ENCODE measurements around the gene PRKCH. TPM values are rescaled to one million over a fixed set of nuclear protein-coding genes. Genes with fewer than 3 reads are reported as not detected.
A peak's percentile ranks its signal among the peaks of the same experiment; 100 is the strongest.

The PRKCH gene
- total RNA-seq, 1 experiment from 2014 or later = 22.3 TPM

DNA sequence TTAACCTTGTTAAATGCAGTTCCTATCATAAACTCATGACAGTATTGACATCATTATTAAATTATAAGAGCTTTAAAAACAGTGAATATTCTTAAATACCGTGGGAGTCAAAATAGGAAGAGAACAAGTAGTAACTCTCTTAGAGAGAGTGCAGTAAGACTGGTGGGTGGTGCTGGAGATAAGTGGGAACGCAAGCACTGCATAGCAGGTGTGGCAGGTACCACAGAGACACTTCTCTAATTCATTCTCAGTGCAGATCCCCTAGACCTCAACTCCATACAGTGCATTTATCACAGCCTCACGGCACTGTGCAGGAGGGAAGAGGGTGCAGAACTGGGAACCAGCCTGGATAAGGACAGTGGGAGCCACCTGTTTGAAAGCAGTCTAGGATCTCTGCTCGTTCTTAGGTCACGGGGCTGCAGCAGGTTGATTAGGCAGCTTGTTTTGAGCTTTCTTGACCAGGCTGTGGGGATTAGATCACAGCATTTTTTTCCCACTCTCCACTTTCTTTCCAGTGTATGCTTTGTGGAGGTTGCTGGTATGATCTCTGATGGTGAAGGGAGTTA, 165.6 kb downstream of the PRKCH start:
- no TSS peak for BruUV-seq (replicated peaks)
- DNase-seq = no peak
- peaks cover 34% of the 10 kb centered on the region for H3K4me1 Mint-ChIP-seq (ENCODE audit: low read depth, unreplicated experiment)
- CTCF ChIA-PET = no interaction called here
- H3K9me3 Mint-ChIP-seq (ENCODE audit: low read depth, unreplicated experiment) = no peaks in the 10 kb centered on the region
- no peaks in the 10 kb centered on the region for H3K27me3 Mint-ChIP-seq (ENCODE audit: unreplicated experiment)
- intact Hi-C loops (cut with micrococcal nuclease; ENCODE audit: unreplicated experiment) = no loop called here
- peaks cover 3% of the 10 kb centered on the region for H3K36me3 Mint-ChIP-seq (ENCODE audit: insufficient read depth, unreplicated experiment)
- peak overlapping the region; percentile 53 for H3K27ac Mint-ChIP-seq (ENCODE audit: unreplicated experiment)
- H3K4me3 Mint-ChIP-seq (ENCODE audit: low read depth, unreplicated experiment) = no peak overlapping the region
- TF ChIP-seq, protein P1, sequence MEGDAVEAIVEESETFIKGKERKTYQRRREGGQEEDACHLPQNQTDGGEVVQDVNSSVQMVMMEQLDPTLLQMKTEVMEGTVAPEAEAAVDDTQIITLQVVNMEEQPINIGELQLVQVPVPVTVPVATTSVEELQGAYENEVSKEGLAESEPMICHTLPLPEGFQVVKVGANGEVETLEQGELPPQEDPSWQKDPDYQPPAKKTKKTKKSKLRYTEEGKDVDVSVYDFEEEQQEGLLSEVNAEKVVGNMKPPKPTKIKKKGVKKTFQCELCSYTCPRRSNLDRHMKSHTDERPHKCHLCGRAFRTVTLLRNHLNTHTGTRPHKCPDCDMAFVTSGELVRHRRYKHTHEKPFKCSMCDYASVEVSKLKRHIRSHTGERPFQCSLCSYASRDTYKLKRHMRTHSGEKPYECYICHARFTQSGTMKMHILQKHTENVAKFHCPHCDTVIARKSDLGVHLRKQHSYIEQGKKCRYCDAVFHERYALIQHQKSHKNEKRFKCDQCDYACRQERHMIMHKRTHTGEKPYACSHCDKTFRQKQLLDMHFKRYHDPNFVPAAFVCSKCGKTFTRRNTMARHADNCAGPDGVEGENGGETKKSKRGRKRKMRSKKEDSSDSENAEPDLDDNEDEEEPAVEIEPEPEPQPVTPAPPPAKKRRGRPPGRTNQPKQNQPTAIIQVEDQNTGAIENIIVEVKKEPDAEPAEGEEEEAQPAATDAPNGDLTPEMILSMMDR (IDR thresholded peaks at IDR 0.05; ENCODE audit: unreplicated experiment) = no peak

DNA sequence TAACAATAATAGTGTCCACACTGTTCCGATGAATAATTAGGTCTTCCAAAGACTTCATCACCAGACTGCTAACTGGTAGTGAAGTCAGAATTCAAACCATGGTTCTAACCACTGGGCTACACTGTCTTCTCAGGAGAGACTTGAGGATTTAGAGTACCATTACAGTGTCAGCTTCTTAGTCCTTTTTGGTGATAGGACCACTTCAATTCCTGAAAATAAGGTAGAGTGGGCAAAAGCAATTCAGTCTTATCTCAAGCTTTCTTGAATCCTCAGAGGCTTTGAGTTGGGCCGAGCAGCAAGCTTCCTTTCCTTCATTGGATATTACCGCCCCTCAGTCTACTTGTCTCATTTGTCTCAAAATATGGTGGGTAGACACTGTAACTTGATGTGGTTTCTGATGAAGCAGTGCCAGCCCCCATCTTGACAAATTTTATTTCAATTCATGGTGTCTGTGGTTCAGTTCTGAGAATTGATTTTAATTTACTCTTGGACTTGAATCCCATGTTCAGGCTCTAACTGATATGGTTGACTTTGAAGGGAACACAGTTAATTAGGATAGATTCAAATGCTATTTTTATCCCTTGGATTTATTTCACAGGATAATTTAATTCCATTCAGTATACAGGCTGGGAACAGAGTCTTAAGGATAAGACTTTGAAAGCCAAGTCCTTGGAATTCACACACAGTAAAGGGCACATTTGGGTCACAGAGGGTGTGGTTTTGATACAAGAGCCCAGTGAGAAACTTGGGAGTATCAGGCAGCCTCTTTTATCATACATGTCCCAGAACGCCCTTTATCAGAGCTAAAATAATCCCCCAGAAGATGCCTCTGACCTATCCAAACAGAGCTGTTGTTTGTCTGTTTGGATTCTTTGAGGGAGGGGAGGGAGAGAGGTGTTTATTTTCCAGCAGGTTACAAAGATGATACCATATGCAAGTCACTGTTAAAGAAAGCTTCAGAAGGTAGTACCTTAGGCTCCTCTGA, 167.3 kb downstream of the PRKCH start:
- H3K9me3 Mint-ChIP-seq (ENCODE audit: low read depth, unreplicated experiment) = no peaks in the 10 kb centered on the region
- intact Hi-C loops (cut with micrococcal nuclease; ENCODE audit: unreplicated experiment) = no loop called here
- H3K4me3 Mint-ChIP-seq (ENCODE audit: low read depth, unreplicated experiment) = no peak overlapping the region
- CTCF ChIA-PET = interaction anchor here (0.5 to 1.6 kb wide), 2 partner anchors 11 to 73 kb away, joined by 3 to 4 read pairs; no protein-coding TSS in a partner anchor
- no peaks in the 10 kb centered on the region for H3K27me3 Mint-ChIP-seq (ENCODE audit: unreplicated experiment)
- H3K36me3 Mint-ChIP-seq (ENCODE audit: insufficient read depth, unreplicated experiment) = no peaks in the 10 kb centered on the region
- BruUV-seq (replicated peaks) = no TSS peak
- H3K27ac Mint-ChIP-seq (ENCODE audit: unreplicated experiment) = no peak overlapping the region
- DNase-seq = no peak
- peaks cover 28% of the 10 kb centered on the region for H3K4me1 Mint-ChIP-seq (ENCODE audit: low read depth, unreplicated experiment)
- TF ChIP-seq, protein P1 (IDR thresholded peaks at IDR 0.05; ENCODE audit: unreplicated experiment) = no peak

DNA sequence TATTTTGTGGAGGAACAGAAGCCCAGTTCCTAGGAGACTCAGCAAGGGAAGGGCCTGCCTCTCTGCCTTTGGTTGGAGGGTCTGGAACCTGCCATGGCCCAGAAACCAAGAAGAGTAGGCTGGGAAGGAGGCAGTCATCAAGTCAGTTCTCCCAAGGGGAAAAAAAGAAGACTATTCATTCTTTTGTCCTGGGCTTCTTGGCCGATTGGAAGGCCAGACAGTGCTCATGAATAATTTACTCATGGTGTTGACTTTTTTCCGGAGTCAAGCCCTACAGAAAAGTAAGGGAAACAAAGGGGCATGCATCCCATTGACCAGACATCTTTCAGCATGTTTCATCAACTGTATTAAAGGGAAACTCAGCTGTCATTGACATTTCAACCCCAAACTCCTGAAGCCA, 168.1 kb downstream of the PRKCH start:
- Mint-ChIP-seq H3K36me3 (ENCODE audit: insufficient read depth, unreplicated experiment) (no peaks in the 10 kb centered on the region), H3K27me3 (ENCODE audit: unreplicated experiment) (no peaks in the 10 kb centered on the region), H3K4me1 (ENCODE audit: low read depth, unreplicated experiment) (peaks cover 28% of the 10 kb centered on the region), H3K4me3 (ENCODE audit: low read depth, unreplicated experiment) (no peak overlapping the region), H3K27ac (ENCODE audit: unreplicated experiment) (no peak overlapping the region), H3K9me3 (ENCODE audit: low read depth, unreplicated experiment) (no peaks in the 10 kb centered on the region)
- TF ChIP-seq, protein P1 (IDR thresholded peaks at IDR 0.05; ENCODE audit: unreplicated experiment) = no peak
- BruUV-seq (replicated peaks) = no TSS peak
- DNase-seq = no peak
- CTCF ChIA-PET = interaction anchor here (1.6 to 2.2 kb wide), 2 partner anchors 11 to 48 kb away, joined by 3 to 5 read pairs; no protein-coding TSS in a partner anchor
- intact Hi-C loops (cut with micrococcal nuclease; ENCODE audit: unreplicated experiment) = no loop called here

DNA sequence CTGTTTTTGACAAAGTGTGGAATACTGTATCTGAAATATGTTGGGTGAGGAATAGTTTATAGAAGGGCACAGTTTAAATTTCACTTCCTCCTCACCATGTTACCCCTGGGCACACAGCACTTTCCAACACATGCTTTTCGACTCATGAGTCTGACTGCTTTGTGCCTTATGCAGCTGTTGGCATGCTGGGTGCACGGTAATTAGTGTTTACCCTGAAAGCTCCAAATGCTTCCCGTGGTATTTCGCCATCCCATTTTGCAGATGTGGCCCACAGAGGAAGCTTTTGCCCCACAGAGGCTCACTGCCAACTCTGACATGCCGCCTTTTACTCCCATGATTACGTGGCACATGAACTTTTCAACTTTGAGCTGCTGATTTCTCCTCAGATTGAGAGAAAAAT, 168.6 kb downstream of the PRKCH start:
- H3K4me3 Mint-ChIP-seq (ENCODE audit: low read depth, unreplicated experiment) = no peak overlapping the region
- intact Hi-C loops (cut with micrococcal nuclease; ENCODE audit: unreplicated experiment) = no loop called here
- CTCF ChIA-PET = interaction anchor here (1.6 to 2.2 kb wide), 3 partner anchors 12 to 70 kb away, joined by 3 to 9 read pairs (median 5); no protein-coding TSS in a partner anchor
- TF ChIP-seq, protein P1 (IDR thresholded peaks at IDR 0.05; ENCODE audit: unreplicated experiment) = no peak
- H3K27ac Mint-ChIP-seq (ENCODE audit: unreplicated experiment) = no peak overlapping the region
- H3K9me3 Mint-ChIP-seq (ENCODE audit: low read depth, unreplicated experiment) = no peaks in the 10 kb centered on the region
- no TSS peak for BruUV-seq (replicated peaks)
- H3K36me3 Mint-ChIP-seq (ENCODE audit: insufficient read depth, unreplicated experiment) = no peaks in the 10 kb centered on the region
- H3K27me3 Mint-ChIP-seq (ENCODE audit: unreplicated experiment) = no peaks in the 10 kb centered on the region
- peak; percentile 45 for DNase-seq
- peaks cover 26% of the 10 kb centered on the region for H3K4me1 Mint-ChIP-seq (ENCODE audit: low read depth, unreplicated experiment)
